Measurements from ENCODE around the gene CDK16.
A peak's percentile ranks its signal among the peaks of the same experiment; 100 is the strongest.

CDK16 gene

DNA sequence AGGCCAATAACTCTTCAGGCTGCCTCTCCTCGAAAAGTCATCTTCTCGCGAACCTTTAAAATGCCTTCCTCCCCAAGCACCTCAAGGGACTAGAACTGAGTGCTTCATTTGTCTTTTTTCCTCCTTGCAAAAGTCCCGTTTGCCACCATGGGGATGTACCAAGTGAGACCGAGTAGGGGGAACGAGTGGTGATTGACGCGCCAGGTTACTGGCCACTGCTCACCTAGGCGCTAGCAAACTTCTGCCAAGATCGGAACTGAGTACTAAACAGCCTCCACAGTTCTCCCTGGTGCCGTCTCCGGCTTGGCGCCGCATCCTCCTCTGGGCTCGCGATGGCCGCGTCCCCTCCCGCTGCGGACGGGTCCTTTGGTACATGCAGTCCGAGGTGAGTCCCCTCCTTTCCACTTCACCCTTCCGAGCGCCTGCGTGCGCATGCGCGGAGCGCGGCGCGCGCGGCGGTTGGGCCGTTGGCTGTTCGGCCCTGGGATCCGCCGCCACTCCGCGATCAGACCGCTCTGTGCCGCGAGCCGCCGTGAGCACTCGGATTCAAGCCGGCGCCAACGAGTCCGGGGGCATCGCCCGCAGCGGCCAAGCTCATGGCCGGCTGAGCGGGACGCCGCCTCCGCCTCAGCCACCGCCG lies at the start of gene CDK16:
CDK16 (plus strand) TSS at position 402 of the 640 bp plus-strand sequence. CDS start 4,877 bp downstream, outside the sequence.
- peak; percentile 90 for DNase-seq

DNA sequence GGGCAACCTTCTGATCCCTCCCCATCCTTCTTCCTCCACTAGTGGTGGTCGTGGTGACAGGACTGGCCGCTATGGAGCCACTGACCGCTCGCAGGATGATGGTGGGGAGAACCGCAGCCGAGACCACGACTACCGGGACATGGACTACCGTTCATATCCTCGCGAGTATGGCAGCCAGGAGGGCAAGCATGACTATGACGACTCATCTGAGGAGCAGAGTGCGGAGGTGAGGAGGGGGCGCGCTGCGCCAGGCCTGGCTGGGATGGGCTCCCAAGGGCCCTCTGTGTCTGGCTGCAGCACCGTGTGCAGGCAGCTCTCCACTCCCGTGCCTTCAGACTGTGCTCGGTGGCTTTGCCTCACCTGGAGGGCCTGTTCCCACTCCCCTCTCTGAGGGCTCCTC lies 49.2 kb upstream of the CDK16 start:
- no peak for DNase-seq

DNA sequence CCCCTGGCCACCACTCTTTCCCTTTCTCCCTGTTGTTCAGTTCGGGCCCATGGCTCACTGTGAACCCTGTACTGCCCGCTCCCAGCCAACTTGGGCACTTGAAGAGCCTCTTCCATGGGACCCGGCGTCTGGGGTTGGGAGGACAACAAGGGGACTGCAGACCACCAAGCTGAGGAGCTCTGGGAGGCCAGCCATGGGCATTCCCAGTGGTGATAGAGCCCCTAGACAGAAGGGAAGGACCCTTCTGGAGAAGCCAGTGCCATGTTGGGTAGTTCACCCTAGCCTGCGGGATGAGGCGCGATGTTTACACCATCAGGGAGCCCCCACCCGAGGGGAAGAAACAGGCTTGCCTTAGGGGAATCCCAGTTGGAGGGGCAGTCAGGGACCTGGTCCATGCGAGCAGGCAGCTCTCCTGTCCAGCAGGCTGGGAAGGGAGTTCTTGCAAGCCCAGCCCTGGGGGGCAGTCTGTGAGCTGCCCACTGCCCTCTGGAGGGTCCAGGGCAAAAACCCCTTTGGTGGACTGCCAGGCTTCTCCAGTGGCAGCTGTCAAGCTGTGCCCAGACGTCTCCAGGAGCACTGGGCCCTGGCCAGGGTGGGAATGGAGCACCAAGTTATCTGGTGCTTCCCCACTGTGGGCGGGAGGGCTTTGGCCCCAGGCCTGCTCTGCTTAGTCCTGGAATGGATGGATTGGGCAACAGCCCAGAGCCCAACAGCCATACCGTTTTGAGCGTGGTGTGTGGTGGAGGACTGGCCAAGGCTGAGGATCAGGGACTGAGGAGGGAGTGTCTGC lies 48.6 kb upstream of the CDK16 start:
- no peak for DNase-seq

DNA sequence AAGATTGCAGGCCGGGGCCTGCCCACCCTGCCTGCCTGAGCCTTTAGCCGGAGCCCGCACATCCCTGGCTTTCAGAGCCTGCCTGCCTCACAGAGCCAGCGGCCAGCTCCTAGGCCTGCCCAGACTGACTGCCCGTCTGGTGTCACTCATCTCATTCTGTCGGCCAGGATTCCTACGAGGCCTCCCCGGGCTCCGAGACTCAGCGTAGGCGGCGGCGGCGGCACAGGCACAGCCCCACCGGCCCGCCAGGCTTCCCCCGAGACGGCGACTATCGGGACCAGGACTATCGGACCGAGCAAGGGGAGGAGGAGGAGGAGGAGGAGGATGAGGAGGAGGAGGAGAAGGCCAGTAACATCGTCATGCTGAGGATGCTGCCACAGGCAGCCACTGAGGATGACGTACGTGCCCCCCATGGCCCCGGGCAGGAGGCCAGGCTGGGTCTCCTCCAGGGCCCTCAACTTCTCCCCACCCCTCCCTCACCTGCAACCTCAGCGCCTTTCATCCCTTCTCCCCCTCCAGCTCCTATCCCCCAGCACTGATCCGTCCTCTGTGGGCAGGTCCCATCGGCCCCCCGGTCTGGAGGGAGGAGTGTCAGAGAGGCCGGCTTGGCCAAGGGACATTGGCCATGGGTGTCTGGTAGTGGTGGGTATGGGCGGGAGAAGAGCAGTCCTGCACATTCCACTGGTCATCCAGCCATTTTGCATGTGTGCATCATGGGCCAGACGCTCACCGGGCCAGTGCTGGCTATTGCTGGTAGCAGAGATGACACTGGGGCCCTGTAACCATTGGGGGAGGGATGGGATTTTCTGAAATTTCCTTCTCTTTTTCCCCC lies 47.4 kb upstream of the CDK16 start:
- DNase-seq, result no peak

DNA sequence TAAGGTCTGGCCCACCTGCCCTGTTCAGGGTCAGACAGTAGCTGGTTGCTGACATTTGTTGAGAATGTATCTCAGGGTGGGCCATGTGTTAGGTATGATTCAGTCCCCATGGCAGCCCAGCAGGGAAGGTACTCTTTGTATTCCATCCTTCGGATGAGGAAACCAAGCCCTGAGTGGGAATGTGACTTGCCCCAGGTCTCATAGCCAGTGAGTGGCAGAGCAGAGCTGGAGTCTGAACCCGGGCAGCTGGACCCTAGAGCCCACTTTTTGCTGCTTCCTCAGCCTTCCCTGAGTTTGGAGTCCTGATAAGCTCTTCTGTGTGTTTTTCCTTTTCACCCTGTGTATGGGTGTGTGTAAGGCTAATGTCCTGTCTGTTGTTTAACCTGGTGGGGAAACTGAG lies 46.5 kb upstream of the CDK16 start:
- no peak for DNase-seq

DNA sequence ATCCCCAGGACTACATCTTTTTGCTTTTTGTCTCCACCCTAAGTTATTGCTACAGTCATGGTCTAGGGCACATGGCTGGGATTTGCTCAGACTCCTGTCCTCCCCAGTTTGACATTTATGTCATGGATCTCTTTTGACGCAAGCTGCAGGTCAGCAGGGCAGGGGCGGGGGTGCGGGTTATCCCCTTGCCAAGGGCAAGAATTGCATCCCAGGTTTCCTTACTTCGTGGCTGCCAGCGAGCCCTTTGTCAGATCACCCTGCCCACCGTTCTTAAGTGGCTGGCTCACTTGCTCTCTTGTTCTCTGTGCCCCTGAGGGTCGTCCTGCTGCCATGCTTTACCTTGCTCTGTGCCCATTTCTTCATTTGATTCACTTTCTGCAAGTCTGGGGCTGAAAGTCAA lies 45.9 kb upstream of the CDK16 start:
- DNase-seq, result no peak

DNA sequence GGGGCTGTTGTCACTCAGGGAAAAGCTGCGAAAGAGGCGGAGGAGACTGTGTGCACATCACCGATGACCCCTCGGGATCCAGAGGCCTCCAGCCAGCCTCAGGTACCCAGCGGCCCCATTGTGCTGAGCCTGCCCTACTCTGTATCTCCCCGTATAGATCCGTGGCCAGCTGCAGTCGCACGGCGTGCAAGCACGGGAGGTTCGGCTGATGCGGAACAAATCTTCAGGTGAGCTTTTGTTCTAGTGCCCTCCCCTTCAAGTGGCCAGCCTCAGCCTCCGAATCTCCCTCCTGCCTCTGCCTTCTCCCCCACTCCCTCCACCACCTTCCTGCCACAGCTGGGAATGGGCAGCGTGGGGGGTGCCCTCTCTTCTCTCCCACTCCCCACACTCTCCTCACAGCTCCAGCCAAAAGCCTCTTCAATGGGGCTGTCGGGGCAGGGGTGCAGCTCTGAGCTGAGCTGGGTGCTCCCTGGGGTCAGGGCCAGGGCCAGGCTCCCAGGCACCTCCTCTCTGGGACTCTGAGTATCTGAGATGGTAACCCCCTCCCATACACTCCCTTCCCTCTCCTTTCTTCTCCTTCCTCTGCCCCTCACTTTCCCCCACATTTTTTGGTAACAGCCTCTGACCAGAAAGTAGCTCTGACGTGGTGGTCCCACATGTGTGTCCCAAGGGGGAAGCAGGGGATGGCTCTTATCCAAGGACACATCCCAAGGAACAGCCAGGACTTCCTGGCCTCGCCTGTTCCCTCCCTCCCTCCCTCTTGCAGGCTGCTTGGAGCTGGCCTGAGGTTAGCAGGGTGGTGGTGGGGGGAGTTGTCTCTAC lies 45.3 kb upstream of the CDK16 start:
- DNase-seq, result no peak

DNA sequence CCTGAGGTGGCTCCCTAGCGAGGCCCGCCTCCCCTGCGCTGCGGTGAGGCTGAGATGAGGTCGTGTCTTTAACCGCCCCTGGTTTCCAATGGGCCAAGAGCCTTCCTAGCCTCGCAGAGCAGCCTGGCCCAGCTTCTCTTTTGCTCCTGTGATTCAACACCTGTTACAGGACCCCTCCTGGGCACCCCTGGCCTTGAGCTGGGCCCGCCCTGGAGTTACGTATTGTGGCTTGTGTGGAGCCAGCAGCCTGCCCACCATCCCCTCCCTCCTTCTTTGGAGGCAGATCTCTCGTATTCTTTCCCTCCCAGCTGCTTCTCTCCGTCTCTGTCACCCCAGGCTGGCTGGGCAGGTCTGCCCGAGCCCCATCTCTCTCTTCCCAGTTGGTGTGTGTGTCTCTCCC lies 44.1 kb upstream of the CDK16 start:
- no peak for DNase-seq

DNA sequence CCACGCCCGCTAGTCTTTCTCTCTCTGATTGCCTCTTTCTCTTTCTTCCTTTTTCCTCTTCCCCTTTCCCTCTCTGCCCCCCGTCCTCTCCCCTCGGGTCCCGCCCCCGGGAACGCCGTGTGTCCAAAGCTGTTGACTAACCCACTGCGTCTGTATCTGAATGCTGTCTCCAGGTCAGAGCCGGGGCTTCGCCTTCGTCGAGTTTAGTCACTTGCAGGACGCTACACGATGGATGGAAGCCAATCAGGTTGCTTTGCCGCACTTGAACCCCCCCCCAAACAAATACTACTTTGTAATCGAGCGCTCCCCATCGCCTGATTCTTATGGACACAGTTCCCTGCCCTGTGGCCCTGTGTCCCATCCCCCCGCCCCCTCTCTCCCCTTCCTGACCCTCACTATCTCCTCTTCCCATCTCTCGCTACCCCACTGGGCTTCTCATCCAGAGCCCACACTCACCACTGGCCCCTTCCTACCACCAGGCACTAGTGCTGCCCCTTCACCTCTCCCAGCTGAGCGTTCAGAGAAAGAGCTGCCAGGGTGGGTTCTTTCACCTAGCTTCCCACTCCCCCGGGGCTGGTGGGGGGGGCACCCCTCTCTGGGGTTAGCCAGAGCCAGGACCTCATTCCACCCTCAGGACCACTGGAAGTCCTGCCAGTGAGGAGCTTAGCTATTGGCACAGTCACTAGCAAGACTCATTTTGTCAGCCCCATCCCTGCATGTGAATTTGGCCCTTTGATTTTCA lies 43.5 kb upstream of the CDK16 start:
- no peak for DNase-seq

DNA sequence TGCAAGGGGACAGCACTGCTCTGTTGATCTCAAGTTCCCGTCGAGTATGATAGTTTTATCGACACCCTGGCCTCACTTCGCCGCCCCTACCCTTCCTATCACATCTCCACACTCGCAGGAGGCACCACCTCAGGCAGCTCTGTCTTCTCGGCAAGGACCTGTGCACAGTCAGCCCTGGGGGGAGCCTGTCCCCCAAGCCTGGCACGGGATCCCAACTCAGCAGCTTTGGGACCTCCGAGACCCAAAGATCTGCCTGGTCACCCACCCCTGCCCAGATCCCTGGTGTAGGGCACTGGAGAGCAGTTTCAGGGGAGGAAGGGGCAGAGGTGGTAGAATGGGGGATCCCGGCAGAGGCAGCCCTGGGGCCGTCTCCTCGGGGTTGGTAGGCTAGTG lies 42.9 kb upstream of the CDK16 start:
- DNase-seq, result no peak

DNA sequence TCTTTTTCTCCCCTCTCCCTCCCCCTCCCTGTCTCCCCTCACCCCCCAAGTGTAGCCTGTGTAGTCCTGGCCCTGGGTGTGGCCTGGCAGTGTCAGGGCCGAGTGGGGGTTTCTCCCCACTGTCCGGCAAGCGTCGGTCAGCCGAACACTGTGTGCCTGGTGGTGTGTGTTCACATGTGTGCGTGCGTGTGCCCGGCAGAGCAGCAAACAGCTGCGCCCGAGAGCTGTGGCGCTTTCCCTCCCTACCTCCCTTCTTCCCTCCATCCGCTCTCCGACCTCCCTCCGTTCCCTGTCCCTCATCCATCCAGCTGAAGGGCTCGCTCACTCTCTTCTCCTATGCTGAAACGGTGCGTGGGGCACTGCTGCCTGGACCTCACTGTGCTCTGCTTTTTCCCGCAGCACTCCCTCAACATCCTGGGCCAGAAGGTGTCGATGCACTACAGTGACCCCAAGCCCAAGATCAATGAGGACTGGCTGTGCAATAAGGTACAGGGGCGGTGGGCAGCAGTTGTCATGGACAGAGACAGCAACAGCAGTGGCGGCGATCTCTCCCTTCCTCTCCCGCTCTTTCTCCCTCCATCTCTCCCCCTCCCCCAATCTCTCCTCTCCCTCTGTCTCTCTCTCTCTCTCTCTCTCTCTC lies 42.3 kb upstream of the CDK16 start:
- DNase-seq, result no peak

DNA sequence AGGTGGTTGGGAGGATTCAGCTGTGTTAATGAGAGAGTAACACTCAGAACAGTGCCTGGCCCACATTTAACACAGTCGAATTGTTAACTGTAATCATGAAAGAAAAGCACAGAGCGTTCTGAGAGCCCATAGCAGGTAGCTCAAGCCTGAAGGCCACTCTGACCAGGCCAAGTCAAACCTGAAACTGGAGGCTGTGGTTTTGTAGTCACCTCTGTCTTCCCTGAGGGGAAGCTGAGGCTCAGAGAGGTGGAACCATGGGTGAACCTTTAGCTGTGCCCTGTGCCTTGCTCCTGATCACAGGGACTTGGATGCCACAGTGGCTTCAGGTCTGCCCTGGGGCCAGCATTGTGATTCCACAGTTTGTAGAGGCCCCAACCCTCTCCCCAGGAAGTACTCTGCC lies 41.4 kb upstream of the CDK16 start:
- DNase-seq, result no peak

DNA sequence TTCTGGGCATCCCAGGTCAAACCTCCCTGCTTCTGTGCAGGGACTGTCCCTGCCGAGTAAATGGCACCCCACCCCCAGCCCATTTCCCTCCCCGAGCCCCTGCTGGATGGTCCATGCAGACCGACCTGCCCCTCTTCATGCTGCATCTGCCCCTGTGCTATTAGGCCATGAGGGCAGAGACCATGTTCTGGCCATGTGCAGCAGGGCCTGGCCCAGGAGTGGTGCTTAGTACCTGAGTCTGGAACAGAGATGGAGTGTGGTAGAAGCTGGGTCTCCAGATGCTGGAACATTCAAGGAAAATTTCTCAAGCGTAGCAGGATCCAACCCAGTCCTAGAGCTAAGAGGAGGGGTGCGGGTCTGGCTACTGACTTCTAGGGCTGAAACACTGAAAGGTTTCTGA lies 40.1 kb upstream of the CDK16 start:
- no peak for DNase-seq

DNA sequence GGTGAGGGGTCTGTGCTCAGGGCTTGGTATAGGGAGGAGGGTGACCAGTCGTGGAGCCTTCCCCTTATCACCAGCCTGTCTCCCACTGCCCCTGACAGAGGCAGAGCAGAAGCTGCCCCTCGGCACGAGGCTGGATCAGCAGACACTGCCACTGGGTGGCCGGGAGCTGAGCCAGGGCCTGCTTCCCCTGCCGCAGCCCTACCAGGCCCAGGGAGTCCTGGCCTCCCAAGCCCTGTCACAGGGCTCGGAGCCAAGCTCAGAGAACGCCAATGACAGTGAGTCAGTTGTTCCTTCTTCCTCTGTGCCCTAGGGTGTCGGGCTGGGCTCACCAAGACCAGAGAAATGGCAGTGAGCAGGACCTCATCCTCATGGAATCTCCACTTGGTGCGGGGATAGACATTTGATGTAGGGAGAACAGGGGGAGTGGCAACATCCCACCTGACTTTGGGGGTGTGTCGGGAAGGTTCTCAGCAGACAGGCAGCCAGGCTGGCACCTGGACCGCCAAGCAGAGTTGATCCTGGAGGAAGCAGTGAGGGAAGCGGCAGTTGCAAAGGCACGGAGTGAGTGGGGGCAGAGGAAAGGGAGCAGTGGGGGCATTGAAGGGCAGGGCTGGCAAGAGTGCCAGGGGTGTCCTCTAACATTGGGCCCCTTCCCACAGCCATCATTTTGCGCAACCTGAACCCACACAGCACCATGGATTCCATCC lies 39.1 kb upstream of the CDK16 start:
- DNase-seq, result no peak

DNA sequence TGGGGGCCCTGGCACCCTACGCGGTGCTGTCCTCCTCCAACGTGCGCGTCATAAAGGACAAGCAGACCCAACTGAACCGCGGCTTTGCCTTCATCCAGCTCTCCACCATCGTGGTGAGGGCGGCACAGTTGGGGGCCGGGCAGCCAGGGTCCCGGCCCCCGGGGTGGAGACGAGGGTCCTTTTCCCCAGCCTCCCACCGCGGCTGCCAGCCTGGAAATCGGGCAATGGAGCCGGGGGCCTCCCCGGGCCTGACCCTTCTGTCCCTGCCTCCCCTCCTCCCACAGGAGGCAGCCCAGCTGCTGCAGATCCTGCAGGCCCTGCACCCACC lies 38.6 kb upstream of the CDK16 start:
- DNase-seq, result no peak

DNA sequence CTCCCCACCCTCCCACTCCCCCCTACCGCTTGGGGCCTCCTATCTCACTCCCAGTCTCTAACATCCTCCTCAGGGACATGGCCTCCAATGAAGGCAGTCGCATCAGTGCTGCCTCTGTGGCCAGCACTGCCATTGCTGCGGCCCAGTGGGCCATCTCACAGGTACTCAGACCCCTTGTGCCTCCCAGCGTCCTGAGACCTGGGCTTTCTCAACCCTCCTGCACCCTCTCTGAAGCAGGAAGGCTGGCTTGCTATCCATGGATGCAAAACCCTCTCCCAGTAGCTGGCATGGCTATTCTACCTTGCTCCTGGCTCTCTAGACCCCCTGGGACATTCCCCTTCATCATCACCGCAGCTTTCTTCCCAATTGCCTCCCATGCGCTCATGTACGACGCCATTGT lies 38.1 kb upstream of the CDK16 start:
- no peak for DNase-seq

DNA sequence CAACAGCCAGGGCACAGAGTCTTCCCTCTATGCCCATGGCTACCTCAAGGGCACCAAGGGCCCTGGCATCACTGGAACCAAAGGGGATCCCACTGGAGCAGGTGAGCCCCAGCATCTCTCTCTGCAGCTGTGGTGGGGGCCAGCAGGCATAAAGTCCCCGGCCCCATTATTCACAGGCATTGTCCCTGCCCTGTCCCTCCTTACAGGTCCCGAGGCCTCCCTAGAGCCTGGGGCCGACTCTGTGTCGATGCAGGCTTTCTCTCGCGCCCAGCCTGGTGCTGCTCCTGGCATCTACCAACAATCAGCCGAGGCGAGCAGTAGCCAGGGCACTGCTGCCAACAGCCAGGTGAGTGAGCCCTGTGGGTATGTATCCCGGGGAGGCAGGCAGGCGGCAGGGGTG lies 37.2 kb upstream of the CDK16 start:
- no peak for DNase-seq

DNA sequence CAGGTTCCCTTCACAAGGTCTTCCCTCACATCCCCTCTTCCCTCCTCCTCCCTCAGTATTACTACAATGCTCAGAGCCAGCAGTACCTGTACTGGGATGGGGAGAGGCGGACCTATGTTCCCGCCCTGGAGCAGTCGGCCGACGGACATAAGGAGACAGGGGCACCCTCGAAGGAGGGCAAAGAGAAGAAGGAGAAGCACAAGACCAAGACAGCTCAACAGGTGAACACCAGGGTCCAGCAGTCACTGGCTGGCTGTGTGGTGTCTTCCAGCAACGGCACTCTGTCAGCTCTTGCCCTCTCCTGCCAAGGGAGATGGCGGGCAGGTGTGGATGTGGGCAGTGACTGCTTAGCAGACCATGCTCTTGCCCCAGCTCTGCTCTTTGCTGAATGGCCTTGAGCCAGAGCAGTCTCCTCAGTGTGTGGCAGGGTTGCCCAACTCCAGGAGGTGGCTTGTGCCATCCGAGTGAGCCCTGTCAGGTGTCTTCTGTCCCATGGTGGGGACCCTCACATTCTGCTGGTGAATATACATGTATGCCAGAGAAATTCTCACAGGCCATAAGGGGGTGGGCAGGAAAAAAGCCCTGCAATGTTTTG lies 36.3 kb upstream of the CDK16 start:
- DNase-seq, result no peak

DNA sequence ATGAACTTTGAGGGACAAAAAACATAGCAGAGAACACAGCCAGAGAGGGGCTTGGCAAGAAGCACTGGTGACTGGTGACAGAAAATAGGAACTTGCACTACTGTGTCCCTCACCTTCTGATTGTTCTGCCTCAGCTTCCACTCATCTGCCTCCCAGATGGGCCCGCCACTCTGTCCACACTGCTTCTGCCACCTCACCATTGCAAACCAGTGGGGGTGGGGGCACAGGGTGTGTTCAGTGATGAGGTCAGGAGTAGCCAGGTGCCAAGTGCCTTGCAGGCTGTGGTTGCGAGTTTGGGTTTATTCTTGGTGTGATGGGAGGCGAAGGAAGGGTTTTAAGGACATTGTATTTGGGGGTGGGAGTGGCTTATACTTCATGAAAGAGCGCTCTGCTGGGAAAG lies 34.0 kb upstream of the CDK16 start:
- no peak for DNase-seq

DNA sequence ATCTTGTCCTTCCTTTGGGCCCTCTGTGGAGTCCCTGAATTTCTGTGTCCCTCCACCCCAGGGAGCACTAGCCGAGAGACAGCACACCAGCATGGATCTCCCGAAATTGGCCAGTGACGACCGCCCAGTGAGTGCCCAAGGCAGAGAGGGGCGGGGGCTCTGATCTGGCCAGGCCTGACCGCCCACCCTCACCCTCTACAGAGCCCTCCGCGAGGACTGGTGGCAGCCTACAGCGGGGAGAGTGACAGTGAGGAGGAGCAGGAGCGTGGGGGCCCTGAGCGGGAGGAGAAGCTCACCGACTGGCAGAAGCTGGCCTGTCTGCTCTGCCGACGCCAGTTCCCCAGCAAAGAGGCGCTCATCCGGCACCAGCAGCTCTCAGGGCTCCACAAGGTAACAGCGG lies 33.2 kb upstream of the CDK16 start:
- no peak for DNase-seq

Data from CD4-positive, alpha-beta T cell treated with Interleukin-15 for 1 hour (primary cell).